ENCODE data around the gene PCDHGA2.

DNA sequence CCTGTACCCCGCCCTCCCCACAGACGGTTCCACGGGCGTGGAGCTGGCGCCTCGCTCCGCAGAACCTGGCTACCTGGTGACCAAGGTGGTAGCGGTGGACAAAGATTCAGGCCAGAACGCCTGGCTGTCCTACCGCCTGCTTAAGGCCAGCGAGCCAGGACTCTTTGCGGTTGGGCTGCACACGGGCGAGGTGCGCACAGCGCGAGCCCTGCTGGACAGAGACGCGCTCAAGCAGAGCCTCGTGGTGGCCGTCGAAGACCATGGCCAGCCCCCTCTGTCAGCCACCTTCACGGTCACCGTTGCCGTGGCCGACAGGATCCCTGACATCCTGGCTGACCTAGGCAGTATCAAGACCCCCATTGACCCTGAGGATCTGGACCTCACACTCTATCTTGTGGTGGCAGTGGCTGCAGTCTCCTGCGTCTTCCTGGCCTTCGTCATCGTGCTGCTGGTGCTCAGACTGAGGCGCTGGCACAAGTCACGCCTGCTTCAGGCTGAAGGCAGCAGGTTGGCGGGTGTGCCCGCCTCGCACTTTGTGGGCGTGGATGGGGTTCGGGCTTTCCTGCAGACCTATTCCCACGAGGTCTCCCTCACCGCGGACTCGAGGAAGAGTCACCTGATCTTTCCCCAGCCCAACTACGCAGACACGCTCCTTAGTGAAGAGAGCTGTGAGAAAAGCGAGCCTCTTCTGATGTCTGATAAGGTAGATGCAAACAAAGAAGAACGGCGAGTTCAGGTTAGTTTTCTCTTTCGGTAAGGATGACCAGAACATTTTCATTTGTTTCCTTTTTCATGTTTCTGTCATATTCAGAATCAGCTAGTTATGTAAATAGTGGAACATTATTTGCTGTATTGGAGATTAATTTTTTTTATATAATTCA, 27.7 kb downstream of the PCDHGA2 start:
- no peak for TF ChIP-seq SIN3A (IDR thresholded peaks at IDR 0.05; ENCODE audit: borderline replicate concordance, insufficient read depth, low read length)
- TF ChIP-seq REST (IDR thresholded peaks at IDR 0.05; ENCODE audit: insufficient read depth in 1 of 2, low read depth in 2 of 2, low read length in 2 of 2) = no peak
